ENCODE measurements around the gene LILRB5.
"Not testable (repeated sequence)": the region's sequence is repeated elsewhere in the genome, so short reads cannot be mapped to it uniquely, and the experiment has no call there.

Gene LILRB5

DNA sequence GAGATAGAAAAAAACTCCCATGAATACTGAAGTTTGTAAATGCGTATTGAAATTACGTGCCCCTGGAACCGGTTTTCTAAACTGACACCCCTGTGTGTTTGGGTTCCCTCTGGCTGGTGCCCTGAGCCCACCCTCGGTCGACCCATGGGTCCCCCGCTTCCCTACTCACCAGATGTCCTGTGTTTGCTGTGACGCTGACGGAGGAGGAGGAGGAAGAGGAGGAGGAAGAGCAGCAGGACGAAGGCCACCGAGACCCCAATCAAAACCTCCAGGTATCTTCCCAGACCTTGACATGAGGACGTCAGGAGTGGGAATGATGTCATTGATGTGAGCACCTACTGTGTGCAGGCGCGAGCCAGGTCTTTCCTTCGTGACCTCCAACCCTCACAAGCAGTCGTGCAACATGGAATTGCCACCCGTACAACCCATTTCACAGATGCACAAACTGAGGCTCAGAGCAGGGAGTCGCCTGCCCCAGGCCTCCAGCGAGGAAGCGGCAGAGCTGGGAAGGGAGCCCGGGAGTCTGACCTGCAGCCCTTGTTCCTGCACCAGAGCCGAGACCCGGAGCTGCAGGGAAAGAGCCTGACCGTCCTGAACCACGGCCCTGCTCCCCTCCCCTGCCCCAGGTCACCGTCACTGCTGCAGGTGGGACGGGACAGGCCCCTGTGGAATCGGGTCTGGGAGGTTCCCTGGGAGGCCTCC lies 38.0 kb downstream of the LILRB5 start:
- DNase-seq (ENCODE audit: low read depth, low spot score): no peak
- H3K9me3 ChIP-seq (ENCODE audit: low read depth, low read length): no peaks in the 10 kb centered on the region
- H3K4me3 ChIP-seq: no peak overlapping the region
- no peak overlapping the region for H3K9ac ChIP-seq (ENCODE audit: insufficient read length)
- no peaks in the 10 kb centered on the region for H3K36me3 ChIP-seq (ENCODE audit: insufficient read depth, low read length)
- no peak overlapping the region for H3K27ac ChIP-seq
- TF ChIP-seq POLR2AphosphoS5 (IDR thresholded peaks at IDR 0.05; ENCODE audit: borderline replicate concordance, low read depth, low read length) (no peak), EZH2 (IDR thresholded peaks at IDR 0.05) (no peak), FOXP2 (optimal IDR thresholded peaks at IDR 0.05; ENCODE audit: control extremely low read depth, extremely low read length, insufficient read depth) (no peak)

DNA sequence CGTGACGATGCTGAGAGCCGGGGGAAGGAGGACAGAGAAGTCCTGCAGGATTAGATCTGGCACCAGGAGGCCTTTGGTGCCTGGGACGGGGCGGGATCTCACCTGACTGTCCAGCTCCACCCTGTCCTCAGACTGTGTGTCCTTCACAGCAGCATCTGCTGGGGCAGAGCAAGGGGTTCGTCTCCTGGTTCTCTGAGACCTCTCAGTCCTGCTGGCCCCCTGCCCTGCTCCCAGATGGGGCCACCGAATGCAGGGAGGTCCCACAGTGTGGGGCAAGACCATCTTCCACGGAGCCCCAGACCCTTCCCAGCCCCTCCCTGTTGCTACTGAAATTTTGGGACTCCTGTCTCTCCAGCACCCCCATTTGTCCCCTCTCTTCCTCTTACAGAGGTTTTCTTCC lies 38.8 kb downstream of the LILRB5 start:
- no peak for DNase-seq (ENCODE audit: low read depth, low spot score)
- no peaks in the 10 kb centered on the region for H3K9me3 ChIP-seq (ENCODE audit: low read depth, low read length)
- H3K36me3 ChIP-seq (ENCODE audit: insufficient read depth, low read length): no peaks in the 10 kb centered on the region
- no peak overlapping the region for H3K27ac ChIP-seq
- no peak for TF ChIP-seq POLR2AphosphoS5 (IDR thresholded peaks at IDR 0.05; ENCODE audit: borderline replicate concordance, low read depth, low read length)
- H3K9ac ChIP-seq (ENCODE audit: insufficient read length): no peak overlapping the region
- no peak overlapping the region for H3K4me3 ChIP-seq

DNA sequence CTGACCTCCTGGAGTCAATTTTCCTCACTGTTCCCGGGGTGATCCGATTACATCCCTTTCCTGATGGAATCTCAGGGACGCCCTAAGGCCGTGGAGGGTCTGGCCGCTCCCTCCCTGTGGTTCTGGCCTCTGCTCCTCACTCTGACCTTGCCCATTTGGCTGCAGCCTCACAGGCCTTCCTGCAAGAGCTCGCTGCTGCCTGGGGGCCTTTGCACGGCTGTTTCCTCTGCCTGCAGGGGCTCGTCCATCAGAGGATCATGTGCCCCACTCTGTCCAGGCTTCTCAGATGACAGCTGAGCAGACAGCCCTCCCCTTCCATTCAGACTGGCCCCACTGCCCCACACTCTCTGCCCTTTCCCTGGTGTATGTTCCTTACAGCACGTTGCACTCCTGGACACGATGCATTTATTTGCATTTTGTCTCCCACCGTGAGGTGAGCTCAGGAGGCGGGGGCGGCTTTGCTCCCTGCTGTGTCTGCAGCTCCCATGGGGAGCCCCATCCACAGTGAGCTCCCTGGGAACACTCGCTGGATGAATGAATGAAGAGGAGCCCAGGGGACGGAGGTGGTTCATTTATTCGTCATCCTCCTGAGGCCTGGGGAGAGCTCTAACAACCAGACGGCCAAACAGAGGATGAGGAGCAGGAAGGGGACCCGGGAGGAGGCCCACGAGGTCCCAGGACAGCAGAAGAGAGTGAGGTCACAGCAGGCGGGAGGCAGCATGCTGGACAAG lies 39.4 kb downstream of the LILRB5 start:
- not testable (repeated sequence) for H3K9ac ChIP-seq (ENCODE audit: insufficient read length); H3K4me3 ChIP-seq; DNase-seq (ENCODE audit: low read depth, low spot score); H3K36me3 ChIP-seq (ENCODE audit: insufficient read depth, low read length); H3K27ac ChIP-seq; H3K9me3 ChIP-seq (ENCODE audit: low read depth, low read length)

DNA sequence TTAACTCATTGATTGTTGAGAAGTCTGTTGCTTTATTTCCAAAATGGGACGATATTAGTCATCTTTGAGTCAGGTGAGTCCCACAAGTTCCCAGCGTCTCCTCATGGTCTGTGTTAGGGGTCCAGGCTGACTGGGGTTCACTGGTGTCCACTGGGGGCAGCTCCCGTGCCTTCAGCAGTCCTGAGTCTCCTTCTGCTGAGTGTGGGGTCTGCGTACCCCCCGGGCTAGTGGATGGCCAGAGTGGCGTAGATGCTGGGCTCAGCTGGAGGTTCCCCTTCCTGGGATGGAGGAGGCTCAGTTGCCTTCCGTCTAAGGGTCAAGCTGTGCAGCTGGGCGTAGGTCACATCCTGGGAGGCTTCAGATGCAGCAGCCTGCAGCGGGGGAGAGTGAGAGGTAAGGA lies 40.2 kb downstream of the LILRB5 start:
- Histone ChIP-seq H3K9me3 (ENCODE audit: low read depth, low read length) (no peaks in the 10 kb centered on the region), H3K27ac (no peak overlapping the region), H3K4me3 (no peak overlapping the region), H3K9ac (ENCODE audit: insufficient read length) (no peak overlapping the region), H3K36me3 (ENCODE audit: insufficient read depth, low read length) (no peaks in the 10 kb centered on the region)
- no peak for TF ChIP-seq POLR2AphosphoS5 (IDR thresholded peaks at IDR 0.05; ENCODE audit: borderline replicate concordance, low read depth, low read length)
- TF ChIP-seq EZH2 (IDR thresholded peaks at IDR 0.05): no peak
- TF ChIP-seq FOXP2 (optimal IDR thresholded peaks at IDR 0.05; ENCODE audit: control extremely low read depth, extremely low read length, insufficient read depth): no peak
- DNase-seq (ENCODE audit: low read depth, low spot score): no peak

DNA sequence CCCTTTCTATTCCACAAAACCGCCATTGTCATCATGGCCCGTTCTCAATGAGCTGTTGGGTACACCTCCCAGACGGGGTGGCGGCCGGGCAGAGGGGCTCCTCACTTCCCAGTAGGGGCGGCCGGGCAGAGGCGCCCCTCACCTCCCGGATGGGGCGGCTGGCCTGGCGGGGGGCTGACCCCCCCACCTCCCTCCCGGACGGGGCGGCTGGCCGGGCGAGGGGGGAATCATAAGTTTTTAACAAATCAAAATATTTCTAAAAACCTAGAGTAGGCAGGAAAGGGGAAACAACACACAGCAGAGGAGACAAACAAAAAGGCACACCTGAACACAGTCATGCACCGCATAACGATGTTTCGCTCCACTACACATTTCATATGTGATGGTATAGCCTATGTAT lies 42.3 kb downstream of the LILRB5 start:
- not testable (repeated sequence) for DNase-seq (ENCODE audit: low read depth, low spot score); H3K9ac ChIP-seq (ENCODE audit: insufficient read length); H3K9me3 ChIP-seq (ENCODE audit: low read depth, low read length); H3K4me3 ChIP-seq; H3K27ac ChIP-seq; H3K36me3 ChIP-seq (ENCODE audit: insufficient read depth, low read length)

DNA sequence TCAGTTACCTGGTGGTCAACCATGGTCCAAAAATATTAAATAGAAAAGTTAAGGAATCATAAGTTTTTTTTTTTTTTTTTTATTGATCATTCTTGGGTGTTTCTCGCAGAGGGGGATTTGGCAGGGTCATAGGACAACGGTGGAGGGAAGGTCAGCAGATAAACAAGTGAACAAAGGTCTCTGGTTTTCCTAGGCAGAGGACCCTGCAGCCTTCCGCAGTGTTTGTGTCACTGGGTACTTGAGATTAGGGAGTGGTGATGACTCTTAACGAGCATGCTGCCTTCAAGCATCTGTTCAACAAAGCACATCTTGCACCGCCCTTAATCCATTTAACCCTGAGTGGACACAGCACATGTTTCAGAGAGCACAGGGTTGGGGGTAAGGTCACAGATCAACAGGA lies 42.9 kb downstream of the LILRB5 start:
- not testable (repeated sequence) for H3K9me3 ChIP-seq (ENCODE audit: low read depth, low read length); H3K27ac ChIP-seq

DNA sequence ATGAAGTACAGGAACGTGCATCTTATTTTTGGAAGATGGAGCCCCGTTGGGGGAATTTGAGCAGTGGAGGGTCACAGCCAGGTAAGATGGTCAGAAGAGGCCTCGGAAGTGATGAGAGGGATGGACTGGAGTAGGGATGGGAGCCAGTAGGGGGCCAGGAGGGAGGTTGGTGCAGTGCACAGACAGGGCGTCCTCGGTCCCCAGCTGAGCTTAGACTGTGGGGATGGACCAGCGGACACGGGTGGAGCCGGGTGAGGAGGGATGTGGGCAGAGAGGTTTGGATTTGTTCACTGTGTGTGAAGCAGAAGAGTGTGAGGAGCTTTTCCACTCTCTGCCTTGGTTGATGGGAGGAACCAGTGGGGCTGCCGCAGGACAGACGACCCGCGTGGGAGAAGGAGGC lies 45.8 kb downstream of the LILRB5 start:
- no peak for DNase-seq (ENCODE audit: low read depth, low spot score)
- TF ChIP-seq FOXP2 (optimal IDR thresholded peaks at IDR 0.05; ENCODE audit: control extremely low read depth, extremely low read length, insufficient read depth): no peak
- no peak for TF ChIP-seq EZH2 (IDR thresholded peaks at IDR 0.05)
- TF ChIP-seq POLR2AphosphoS5 (IDR thresholded peaks at IDR 0.05; ENCODE audit: borderline replicate concordance, low read depth, low read length): no peak
- no peak overlapping the region for H3K9ac ChIP-seq (ENCODE audit: insufficient read length)
- H3K4me3 ChIP-seq: no peak overlapping the region
- H3K36me3 ChIP-seq (ENCODE audit: insufficient read depth, low read length): peaks cover 22% of the 10 kb centered on the region
- no peak overlapping the region for H3K27ac ChIP-seq
- no peaks in the 10 kb centered on the region for H3K9me3 ChIP-seq (ENCODE audit: low read depth, low read length)

More for the DNA sequence above, 42.9 kb downstream of the LILRB5 start:
- H3K4me3 ChIP-seq; H3K9ac ChIP-seq (ENCODE audit: insufficient read length); DNase-seq (ENCODE audit: low read depth, low spot score); H3K36me3 ChIP-seq (ENCODE audit: insufficient read depth, low read length): not testable (repeated sequence)

DNA sequence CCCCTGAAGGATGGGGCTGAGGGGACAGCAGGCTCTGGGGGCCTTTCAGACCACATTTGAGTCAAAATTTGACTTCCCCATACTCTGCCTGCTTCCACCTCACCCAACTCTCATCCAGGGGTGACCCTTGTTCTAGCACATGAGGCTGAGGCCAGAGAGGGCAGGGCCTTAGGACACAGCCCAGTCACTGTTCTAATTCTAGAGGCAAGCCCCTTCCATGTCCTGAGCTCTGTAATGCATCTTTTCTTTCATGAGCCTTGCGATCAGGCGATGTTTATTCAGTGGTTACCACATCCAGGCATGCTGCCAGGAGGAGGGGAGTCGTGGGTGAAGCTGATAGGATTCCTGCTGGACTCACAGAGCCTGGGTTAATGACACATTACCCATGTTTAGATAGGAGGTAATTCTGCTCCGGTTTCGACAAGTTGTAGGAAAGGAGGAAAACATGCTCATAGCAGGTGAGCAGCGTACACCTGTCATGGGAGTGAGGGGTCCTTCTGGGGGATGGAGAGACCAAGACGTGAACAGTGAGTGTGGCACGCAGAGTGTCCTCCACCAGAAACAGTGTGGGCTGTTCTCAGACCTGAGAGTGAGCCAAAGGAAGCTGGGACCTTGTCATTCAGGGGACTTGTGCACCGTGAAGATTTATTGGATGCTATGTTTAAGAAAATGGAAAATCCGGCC lies 47.1 kb downstream of the LILRB5 start:
- H3K9ac ChIP-seq (ENCODE audit: insufficient read length): no peak overlapping the region
- H3K4me3 ChIP-seq: no peak overlapping the region
- no peak; the same call in 1 of the 2 replicates for TF ChIP-seq POLR2AphosphoS5 (IDR thresholded peaks at IDR 0.05; ENCODE audit: borderline replicate concordance, low read depth, low read length)
- peak; percentile 40 for TF ChIP-seq FOXP2 (optimal IDR thresholded peaks at IDR 0.05; ENCODE audit: control extremely low read depth, extremely low read length, insufficient read depth)
- TF ChIP-seq EZH2 (IDR thresholded peaks at IDR 0.05): no peak
- peaks cover 35% of the 10 kb centered on the region for H3K36me3 ChIP-seq (ENCODE audit: insufficient read depth, low read length)
- DNase-seq (ENCODE audit: low read depth, low spot score): no peak
- peak overlapping the region; percentile 12 for H3K27ac ChIP-seq
- H3K9me3 ChIP-seq (ENCODE audit: low read depth, low read length): no peaks in the 10 kb centered on the region

All from SK-N-MC (cell line).